Fibroblast of mammary gland (primary cell): Measurements from ENCODE around the gene PLPP7.
"Not testable (repeated sequence)": the region's sequence is repeated elsewhere in the genome, so short reads cannot be mapped to it uniquely, and the experiment has no call there.

Source experiments
- DNase-seq: peaks from one replicate; pipeline ENCODE4 v3.0.0-alpha.2; 2010; ENCODE audit warnings: low read depth
- H3K4me3 ChIP-seq: 2 replicates; pipeline ENCODE4 v1.5.1; 2011; ENCODE audit warnings: low read depth, mild to moderate bottlenecking, low read length, moderate library complexity; ENCODE audit not compliant: control insufficient read depth
- TF ChIP-seq, protein P1 (sequence below): conservative IDR thresholded peaks from 2 replicates; pipeline ENCODE4 v1.5.1; 2011; ENCODE audit warnings: low read depth, low read length, inconsistent platforms; ENCODE audit not compliant: control insufficient read depth, insufficient read depth

Gene PLPP7

DNA sequence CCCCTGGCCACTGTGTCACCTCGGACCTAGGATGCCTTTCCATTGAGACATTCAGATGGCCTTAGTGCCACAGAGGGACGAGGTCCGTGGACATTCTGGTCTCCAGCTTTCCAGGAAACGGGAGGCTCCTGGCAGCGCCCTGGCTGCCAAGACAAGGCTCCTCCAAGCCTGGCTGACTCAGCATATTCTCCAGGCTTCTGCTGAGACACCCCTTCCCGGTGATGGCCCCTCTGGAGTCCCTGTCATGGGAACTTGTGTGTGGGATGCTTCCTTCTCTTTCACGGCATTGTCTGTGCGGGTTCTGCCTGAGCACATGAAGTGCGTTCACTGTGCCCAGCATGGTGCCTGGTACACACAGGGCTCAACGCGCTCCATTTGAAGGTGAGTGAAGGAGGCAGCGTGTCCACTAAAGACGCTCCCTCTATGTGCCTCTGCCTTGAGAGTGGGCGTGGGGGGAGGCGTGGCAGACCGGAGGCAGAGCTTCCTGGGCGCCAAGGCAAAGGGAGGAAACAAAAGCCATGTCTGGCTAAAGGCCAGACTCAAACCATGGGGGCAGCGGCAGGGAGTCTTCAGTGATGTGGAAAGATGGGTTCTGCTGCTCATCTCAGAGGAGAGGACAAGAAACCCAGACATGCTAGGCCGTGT, 58.0 kb downstream of the PLPP7 start:
- TF ChIP-seq, protein P1, sequence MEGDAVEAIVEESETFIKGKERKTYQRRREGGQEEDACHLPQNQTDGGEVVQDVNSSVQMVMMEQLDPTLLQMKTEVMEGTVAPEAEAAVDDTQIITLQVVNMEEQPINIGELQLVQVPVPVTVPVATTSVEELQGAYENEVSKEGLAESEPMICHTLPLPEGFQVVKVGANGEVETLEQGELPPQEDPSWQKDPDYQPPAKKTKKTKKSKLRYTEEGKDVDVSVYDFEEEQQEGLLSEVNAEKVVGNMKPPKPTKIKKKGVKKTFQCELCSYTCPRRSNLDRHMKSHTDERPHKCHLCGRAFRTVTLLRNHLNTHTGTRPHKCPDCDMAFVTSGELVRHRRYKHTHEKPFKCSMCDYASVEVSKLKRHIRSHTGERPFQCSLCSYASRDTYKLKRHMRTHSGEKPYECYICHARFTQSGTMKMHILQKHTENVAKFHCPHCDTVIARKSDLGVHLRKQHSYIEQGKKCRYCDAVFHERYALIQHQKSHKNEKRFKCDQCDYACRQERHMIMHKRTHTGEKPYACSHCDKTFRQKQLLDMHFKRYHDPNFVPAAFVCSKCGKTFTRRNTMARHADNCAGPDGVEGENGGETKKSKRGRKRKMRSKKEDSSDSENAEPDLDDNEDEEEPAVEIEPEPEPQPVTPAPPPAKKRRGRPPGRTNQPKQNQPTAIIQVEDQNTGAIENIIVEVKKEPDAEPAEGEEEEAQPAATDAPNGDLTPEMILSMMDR = no peak
- no peak overlapping the region for H3K4me3 ChIP-seq
- DNase-seq = no peak

DNA sequence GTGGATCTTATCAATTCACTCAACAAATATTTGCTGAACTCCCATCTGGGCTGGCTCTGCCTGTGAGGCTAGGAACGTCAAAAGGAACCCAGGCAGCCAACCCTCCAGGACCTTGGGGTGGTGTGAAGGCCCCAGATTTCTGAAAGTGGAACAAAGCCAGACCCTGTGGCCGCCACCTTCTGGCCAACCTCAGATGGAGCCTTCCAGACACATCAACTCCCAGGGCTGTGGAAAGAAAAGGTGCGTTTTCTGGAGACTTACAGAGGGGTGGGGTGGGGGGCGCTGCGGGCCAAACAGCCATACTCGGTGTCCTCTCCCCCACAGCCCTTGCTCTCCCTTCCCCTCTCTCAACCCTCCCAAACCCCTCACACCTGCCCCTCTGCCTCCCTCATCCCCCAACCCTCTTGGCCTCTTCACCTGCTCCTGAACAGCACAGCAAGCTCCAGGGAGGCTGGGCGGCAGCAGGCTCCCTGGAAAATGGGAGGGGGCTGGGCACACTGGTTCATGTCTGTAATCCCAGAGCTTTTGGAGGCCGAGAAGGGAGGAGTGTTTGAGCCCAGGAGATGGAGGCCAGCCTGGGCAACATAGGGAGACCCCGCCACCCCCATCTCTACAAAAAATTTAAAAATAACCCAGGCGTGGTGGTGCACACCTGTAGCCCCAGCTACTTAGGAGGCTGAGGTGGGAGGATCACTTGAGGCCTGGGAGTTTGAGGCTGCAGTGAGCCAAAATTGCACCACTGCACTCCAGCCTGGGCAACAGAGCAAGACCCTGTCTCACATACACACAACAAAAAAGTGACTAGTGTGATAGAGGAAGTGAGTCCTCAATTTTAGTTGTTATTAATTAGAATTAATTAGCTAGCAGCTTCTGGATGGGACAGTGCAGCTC, 59.4 kb downstream of the PLPP7 start:
- TF ChIP-seq, protein P1 = no peak
- H3K4me3 ChIP-seq = no peak overlapping the region
- no peak for DNase-seq

DNA sequence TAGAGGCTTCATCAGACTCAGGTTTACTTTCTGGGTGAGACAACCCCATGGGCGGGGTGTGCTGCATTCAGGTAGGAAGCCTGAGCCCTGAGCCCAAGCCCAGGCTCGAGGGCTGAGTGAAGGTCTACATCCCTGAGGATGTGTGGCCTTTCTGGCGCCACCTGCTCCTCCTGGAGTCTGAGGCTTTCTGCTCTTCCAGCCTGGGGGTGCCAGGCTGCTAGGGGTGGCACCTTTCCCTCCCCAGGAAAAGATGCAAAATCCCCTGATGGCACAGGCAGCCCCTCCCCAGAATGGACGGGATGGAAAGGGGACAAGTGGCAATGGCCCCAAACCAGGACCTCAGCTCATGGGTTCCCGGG, 60.0 kb downstream of the PLPP7 start:
- no peak overlapping the region for H3K4me3 ChIP-seq
- no peak for DNase-seq
- TF ChIP-seq, protein P1 = no peak

DNA sequence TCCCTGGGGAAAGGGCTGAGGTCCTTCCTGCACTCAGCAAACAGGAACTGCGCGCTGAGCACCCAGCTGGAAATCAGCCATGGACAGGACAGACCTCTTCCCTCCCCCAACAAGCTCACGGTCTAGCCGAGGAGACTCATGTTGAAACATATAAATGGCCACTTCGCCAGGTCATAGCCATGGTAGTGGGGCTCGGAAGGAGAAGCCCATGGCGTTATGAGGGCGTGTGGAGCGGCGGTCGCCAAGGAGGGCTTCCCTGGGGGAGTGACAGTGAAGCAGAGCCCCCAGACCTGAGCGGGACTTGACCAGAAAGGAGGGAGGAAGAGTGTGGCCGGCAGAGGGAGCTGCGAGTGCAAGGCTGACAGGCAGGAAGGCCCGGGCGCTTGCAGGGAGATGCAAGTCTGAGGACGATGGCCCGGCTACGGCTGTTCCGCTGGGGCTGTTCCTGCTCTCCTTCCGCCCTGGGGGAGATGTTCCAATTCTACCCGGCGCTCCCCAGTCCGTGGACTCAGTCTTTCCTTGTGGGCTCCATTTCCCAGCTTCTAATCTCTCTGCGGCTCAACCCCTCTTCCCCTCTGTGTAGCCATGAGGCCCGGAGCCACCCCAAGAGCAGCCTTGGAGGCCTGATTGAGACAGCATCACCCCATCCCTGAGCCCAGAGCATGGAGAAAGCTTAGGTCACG, 60.5 kb downstream of the PLPP7 start:
- TF ChIP-seq, protein P1 = peak; percentile 82
- DNase-seq = peak; percentile 75
- H3K4me3 ChIP-seq = no peak overlapping the region

DNA sequence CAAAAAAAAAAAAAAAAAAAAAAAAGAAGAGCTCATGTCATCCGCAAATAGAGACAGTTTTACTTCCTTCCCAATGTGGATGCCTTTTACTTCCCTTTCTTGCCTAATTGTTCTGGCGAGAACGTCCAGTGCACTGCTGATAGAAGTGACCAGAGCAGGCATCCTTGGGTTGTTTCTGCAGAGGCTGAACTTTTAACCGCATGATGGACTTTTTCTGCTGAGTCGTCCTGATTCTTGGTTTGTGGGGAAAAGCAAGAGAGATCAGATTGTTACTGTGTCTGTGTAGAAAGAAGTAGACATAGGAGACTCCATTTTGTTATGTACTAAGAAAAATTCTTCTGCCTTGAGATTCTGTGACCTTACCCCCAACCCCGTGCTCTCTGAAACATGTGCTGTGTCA, 67.0 kb downstream of the PLPP7 start:
- H3K4me3 ChIP-seq = not testable (repeated sequence)
- peak; percentile 10 for DNase-seq

DNA sequence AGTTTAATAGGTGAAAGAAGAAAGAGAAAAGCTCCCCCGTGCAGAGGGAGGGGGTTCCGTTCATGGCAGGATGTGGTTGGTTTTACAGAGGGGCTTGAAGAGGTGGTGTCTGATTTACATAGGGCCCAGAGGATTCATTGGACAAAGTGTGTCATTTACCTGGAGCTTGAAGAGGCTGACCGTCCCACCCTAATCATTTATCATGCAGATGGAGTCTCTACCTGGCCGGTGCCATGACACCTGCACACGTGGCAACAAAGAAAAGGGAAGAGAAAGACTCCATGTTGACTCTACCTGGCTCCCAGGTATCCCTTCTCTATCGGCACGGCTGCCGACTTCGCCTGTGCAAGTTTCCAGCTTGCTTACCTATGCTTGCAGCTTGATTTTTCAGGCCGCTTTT, 69.0 kb downstream of the PLPP7 start:
- H3K4me3 ChIP-seq = no peak overlapping the region
- TF ChIP-seq, protein P1 = no peak
- DNase-seq = no peak
